ENCODE results near the gene TENM4.
"Not testable (repeated sequence)": the region's sequence is repeated elsewhere in the genome, so short reads cannot be mapped to it uniquely, and the experiment has no call there.

The TENM4 gene

GRCh38 chr11:78902771-78903507 is 537.9 kb downstream of the TENM4 start:
- no peaks in the 10 kb centered on the region for H3K9me3 Mint-ChIP-seq
- no peak for DNase-seq
- no peaks in the 10 kb centered on the region for H3K4me1 Mint-ChIP-seq (ENCODE audit: low read depth)
- no peak overlapping the region for H3K4me3 Mint-ChIP-seq
- peaks cover 22% of the 10 kb centered on the region for H3K27me3 Mint-ChIP-seq
- no peak overlapping the region for H3K27ac Mint-ChIP-seq
- H3K36me3 Mint-ChIP-seq (ENCODE audit: low read depth), result no peaks in the 10 kb centered on the region

- DNase-seq, result no peak
- no peaks in the 10 kb centered on the region for H3K9me3 Mint-ChIP-seq
- no peak overlapping the region for H3K27ac Mint-ChIP-seq
- no peak overlapping the region for H3K4me3 Mint-ChIP-seq
- H3K36me3 Mint-ChIP-seq (ENCODE audit: low read depth), result no peaks in the 10 kb centered on the region
- peaks cover 22% of the 10 kb centered on the region for H3K27me3 Mint-ChIP-seq
- H3K4me1 Mint-ChIP-seq (ENCODE audit: low read depth), result no peaks in the 10 kb centered on the region
Measured at GRCh38 chr11:78901831-78902230, 539.0 kb downstream of the TENM4 start.

GRCh38 chr11:78898266-78898775 is 542.5 kb downstream of the TENM4 start:
- Mint-ChIP-seq H3K4me3 (no peak overlapping the region), H3K27ac (no peak overlapping the region)
- no peak for DNase-seq

GRCh38 chr11:78893996-78894395 is 546.8 kb downstream of the TENM4 start:
- Mint-ChIP-seq H3K27ac (no peak overlapping the region), H3K9me3 (no peaks in the 10 kb centered on the region), H3K36me3 (ENCODE audit: low read depth) (no peaks in the 10 kb centered on the region), H3K4me1 (ENCODE audit: low read depth) (no peaks in the 10 kb centered on the region), H3K4me3 (no peak overlapping the region), H3K27me3 (peaks cover 5% of the 10 kb centered on the region)
- DNase-seq, result no peak

More at GRCh38 chr11:78898266-78898775, 542.5 kb downstream of the TENM4 start:
- Mint-ChIP-seq H3K27me3 (peaks cover 16% of the 10 kb centered on the region), H3K36me3 (ENCODE audit: low read depth) (no peaks in the 10 kb centered on the region), H3K9me3 (no peaks in the 10 kb centered on the region), H3K4me1 (ENCODE audit: low read depth) (no peaks in the 10 kb centered on the region)

- Mint-ChIP-seq H3K27me3 (peaks cover 5% of the 10 kb centered on the region), H3K36me3 (ENCODE audit: low read depth) (no peaks in the 10 kb centered on the region), H3K4me1 (ENCODE audit: low read depth) (no peaks in the 10 kb centered on the region), H3K4me3 (no peak overlapping the region), H3K27ac (no peak overlapping the region), H3K9me3 (no peaks in the 10 kb centered on the region)
- DNase-seq, result no peak
Measured at GRCh38 chr11:78889698-78890097, 551.1 kb downstream of the TENM4 start.

GRCh38 chr11:78886616-78887015 is 554.2 kb downstream of the TENM4 start:
- H3K4me3 Mint-ChIP-seq, result no peak overlapping the region
- no peaks in the 10 kb centered on the region for H3K9me3 Mint-ChIP-seq
- no peaks in the 10 kb centered on the region for H3K4me1 Mint-ChIP-seq (ENCODE audit: low read depth)
- no peak overlapping the region for H3K27ac Mint-ChIP-seq
- peaks cover 5% of the 10 kb centered on the region for H3K27me3 Mint-ChIP-seq
- no peaks in the 10 kb centered on the region for H3K36me3 Mint-ChIP-seq (ENCODE audit: low read depth)
- no peak for DNase-seq

GRCh38 chr11:78884761-78885160 is 556.1 kb downstream of the TENM4 start:
- no peak overlapping the region for H3K4me3 Mint-ChIP-seq
- no peaks in the 10 kb centered on the region for H3K36me3 Mint-ChIP-seq (ENCODE audit: low read depth)
- H3K27me3 Mint-ChIP-seq, result peaks cover 5% of the 10 kb centered on the region
- no peaks in the 10 kb centered on the region for H3K4me1 Mint-ChIP-seq (ENCODE audit: low read depth)
- DNase-seq, result no peak
- H3K9me3 Mint-ChIP-seq, result no peaks in the 10 kb centered on the region
- no peak overlapping the region for H3K27ac Mint-ChIP-seq

- H3K9me3 Mint-ChIP-seq, result no peaks in the 10 kb centered on the region
- DNase-seq, result no peak
- no peak overlapping the region for H3K27ac Mint-ChIP-seq
- H3K4me1 Mint-ChIP-seq (ENCODE audit: low read depth), result no peaks in the 10 kb centered on the region
- no peaks in the 10 kb centered on the region for H3K27me3 Mint-ChIP-seq
- H3K4me3 Mint-ChIP-seq, result no peak overlapping the region
- no peaks in the 10 kb centered on the region for H3K36me3 Mint-ChIP-seq (ENCODE audit: low read depth)
Measured at GRCh38 chr11:78883506-78883905, 557.3 kb downstream of the TENM4 start.

GRCh38 chr11:78879094-78879980 is 561.5 kb downstream of the TENM4 start:
- H3K27me3 Mint-ChIP-seq; H3K9me3 Mint-ChIP-seq; H3K4me1 Mint-ChIP-seq (ENCODE audit: low read depth); H3K36me3 Mint-ChIP-seq (ENCODE audit: low read depth); H3K4me3 Mint-ChIP-seq; DNase-seq; H3K27ac Mint-ChIP-seq: not testable (repeated sequence)

GRCh38 chr11:78878631-78879030 is 562.2 kb downstream of the TENM4 start:
- Mint-ChIP-seq H3K27me3 (no peaks in the 10 kb centered on the region), H3K9me3 (no peaks in the 10 kb centered on the region), H3K4me3 (no peak overlapping the region), H3K27ac (no peak overlapping the region), H3K4me1 (ENCODE audit: low read depth) (no peaks in the 10 kb centered on the region), H3K36me3 (ENCODE audit: low read depth) (no peaks in the 10 kb centered on the region)
- no peak for DNase-seq

GRCh38 chr11:78876676-78877075 is 564.2 kb downstream of the TENM4 start:
- no peaks in the 10 kb centered on the region for H3K27me3 Mint-ChIP-seq

GRCh38 chr11:78870655-78871054 is 570.2 kb downstream of the TENM4 start:
- H3K36me3 Mint-ChIP-seq (ENCODE audit: low read depth), result no peaks in the 10 kb centered on the region
- H3K27me3 Mint-ChIP-seq, result peaks cover 22% of the 10 kb centered on the region
- H3K4me3 Mint-ChIP-seq, result no peak overlapping the region
- no peaks in the 10 kb centered on the region for H3K9me3 Mint-ChIP-seq
- no peak for DNase-seq
- H3K27ac Mint-ChIP-seq, result no peak overlapping the region
- no peaks in the 10 kb centered on the region for H3K4me1 Mint-ChIP-seq (ENCODE audit: low read depth)

More at GRCh38 chr11:78876676-78877075, 564.2 kb downstream of the TENM4 start:
- H3K36me3 Mint-ChIP-seq (ENCODE audit: low read depth), result no peaks in the 10 kb centered on the region
- H3K9me3 Mint-ChIP-seq, result no peaks in the 10 kb centered on the region
- H3K4me3 Mint-ChIP-seq, result no peak overlapping the region
- DNase-seq, result no peak
- no peaks in the 10 kb centered on the region for H3K4me1 Mint-ChIP-seq (ENCODE audit: low read depth)
- no peak overlapping the region for H3K27ac Mint-ChIP-seq

- Mint-ChIP-seq H3K36me3 (ENCODE audit: low read depth) (no peaks in the 10 kb centered on the region), H3K4me3 (no peak overlapping the region), H3K9me3 (no peaks in the 10 kb centered on the region), H3K4me1 (ENCODE audit: low read depth) (no peaks in the 10 kb centered on the region), H3K27me3 (peaks cover 22% of the 10 kb centered on the region), H3K27ac (no peak overlapping the region)
- DNase-seq, result no peak
Measured at GRCh38 chr11:78869293-78869692, 571.5 kb downstream of the TENM4 start.

- Mint-ChIP-seq H3K36me3 (ENCODE audit: low read depth) (no peaks in the 10 kb centered on the region), H3K27me3 (peaks cover 22% of the 10 kb centered on the region), H3K9me3 (no peaks in the 10 kb centered on the region), H3K4me1 (ENCODE audit: low read depth) (no peaks in the 10 kb centered on the region), H3K27ac (no peak overlapping the region), H3K4me3 (no peak overlapping the region)
- no peak for DNase-seq
Measured at GRCh38 chr11:78868563-78868962, 572.3 kb downstream of the TENM4 start.
